ENCODE results near the gene SCN7A. TPM values are rescaled to one million over a fixed set of nuclear protein-coding genes. Genes with fewer than 3 reads are reported as not detected.

SCN7A gene
- total RNA-seq, 1 experiment from 2014 or later, result not detected

DNA sequence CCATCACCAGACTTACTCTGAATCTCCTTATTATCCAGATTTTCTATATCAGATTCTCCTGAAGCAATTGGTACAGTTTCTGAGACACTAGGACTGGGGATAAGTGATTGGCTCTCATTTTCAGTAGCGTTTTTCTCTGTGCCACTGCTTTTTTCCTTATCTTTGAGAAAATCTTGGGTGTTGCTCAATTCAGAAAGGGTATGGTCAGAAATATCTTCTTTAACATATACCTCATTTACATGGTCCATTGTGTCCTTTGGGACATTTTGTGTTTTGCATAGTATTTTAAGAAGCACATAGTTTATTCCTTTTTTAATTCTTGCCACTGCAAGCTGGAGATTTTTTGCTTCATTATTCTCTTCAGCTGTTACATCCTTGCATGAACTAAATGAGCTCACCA is 61.7 kb downstream of the SCN7A start:
- no peak for DNase-seq (ENCODE audit: low spot score)
- BruUV-seq (replicated peaks), result no TSS peak
- ChIA-PET POLR2A (ENCODE audit: low non-redundant PET) (no interaction called here), CTCF (no interaction called here)
- H3K4me3 ChIP-seq (ENCODE audit: low read depth, low read length, poor library complexity, severe bottlenecking), result no peak overlapping the region
- no peaks in the 10 kb centered on the region for H3K4me1 ChIP-seq (ENCODE audit: insufficient read depth, low read length, poor library complexity, severe bottlenecking)
- H3K27ac ChIP-seq (ENCODE audit: low read depth, low read length, poor library complexity, severe bottlenecking), result no peak overlapping the region
- no peaks in the 10 kb centered on the region for H3K9me3 ChIP-seq (ENCODE audit: low read depth, low read length, poor library complexity, severe bottlenecking)
- no peaks in the 10 kb centered on the region for H3K36me3 ChIP-seq (ENCODE audit: insufficient read depth, low read length, poor library complexity, severe bottlenecking)
- intact Hi-C loops (cut with micrococcal nuclease; ENCODE audit: unreplicated experiment), result no loop called here
- TF ChIP-seq, protein P1, sequence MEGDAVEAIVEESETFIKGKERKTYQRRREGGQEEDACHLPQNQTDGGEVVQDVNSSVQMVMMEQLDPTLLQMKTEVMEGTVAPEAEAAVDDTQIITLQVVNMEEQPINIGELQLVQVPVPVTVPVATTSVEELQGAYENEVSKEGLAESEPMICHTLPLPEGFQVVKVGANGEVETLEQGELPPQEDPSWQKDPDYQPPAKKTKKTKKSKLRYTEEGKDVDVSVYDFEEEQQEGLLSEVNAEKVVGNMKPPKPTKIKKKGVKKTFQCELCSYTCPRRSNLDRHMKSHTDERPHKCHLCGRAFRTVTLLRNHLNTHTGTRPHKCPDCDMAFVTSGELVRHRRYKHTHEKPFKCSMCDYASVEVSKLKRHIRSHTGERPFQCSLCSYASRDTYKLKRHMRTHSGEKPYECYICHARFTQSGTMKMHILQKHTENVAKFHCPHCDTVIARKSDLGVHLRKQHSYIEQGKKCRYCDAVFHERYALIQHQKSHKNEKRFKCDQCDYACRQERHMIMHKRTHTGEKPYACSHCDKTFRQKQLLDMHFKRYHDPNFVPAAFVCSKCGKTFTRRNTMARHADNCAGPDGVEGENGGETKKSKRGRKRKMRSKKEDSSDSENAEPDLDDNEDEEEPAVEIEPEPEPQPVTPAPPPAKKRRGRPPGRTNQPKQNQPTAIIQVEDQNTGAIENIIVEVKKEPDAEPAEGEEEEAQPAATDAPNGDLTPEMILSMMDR (conservative IDR thresholded peaks at IDR 0.05; ENCODE audit: low read depth, low read length), result no peak
- TF ChIP-seq EZH2 (IDR thresholded peaks at IDR 0.05; ENCODE audit: borderline replicate concordance, low read depth, low read length, poor library complexity, severe bottlenecking), result no peak
- no peaks in the 10 kb centered on the region for H3K27me3 ChIP-seq (replicated peaks; ENCODE audit: insufficient read depth, low read depth, low read length, poor library complexity)

DNA sequence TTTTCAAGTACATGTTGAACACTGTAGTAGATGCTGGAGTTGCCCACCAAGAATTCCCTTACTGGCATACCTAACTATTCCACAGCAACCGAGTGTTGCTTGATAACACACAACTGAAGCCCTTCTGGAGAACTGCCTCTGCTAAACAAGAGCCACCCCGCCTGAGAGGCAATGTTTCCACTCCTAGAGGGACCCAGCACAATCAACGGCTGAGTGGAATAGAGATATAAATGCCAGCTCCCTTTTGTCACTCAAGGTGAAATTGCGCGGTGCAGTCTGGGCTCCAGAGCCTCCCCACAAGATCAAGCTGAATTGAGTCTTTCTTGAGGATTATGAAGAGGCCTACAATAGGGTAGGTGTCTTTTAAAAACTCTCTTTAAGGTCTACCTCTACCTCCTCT is 69.2 kb downstream of the SCN7A start:
- BruUV-seq (replicated peaks), result no TSS peak
- no peaks in the 10 kb centered on the region for H3K36me3 ChIP-seq (ENCODE audit: insufficient read depth, low read length, poor library complexity, severe bottlenecking)
- no peak overlapping the region for H3K4me3 ChIP-seq (ENCODE audit: low read depth, low read length, poor library complexity, severe bottlenecking)
- H3K27me3 ChIP-seq (replicated peaks; ENCODE audit: insufficient read depth, low read depth, low read length, poor library complexity), result no peaks in the 10 kb centered on the region
- TF ChIP-seq EZH2 (IDR thresholded peaks at IDR 0.05; ENCODE audit: borderline replicate concordance, low read depth, low read length, poor library complexity, severe bottlenecking), result no peak
- TF ChIP-seq, protein P1 (conservative IDR thresholded peaks at IDR 0.05; ENCODE audit: low read depth, low read length), result no peak
- intact Hi-C loops (cut with micrococcal nuclease; ENCODE audit: unreplicated experiment), result no loop called here
- DNase-seq (ENCODE audit: low spot score), result no peak
- no peaks in the 10 kb centered on the region for H3K9me3 ChIP-seq (ENCODE audit: low read depth, low read length, poor library complexity, severe bottlenecking)
- ChIA-PET CTCF (no interaction called here), POLR2A (ENCODE audit: low non-redundant PET) (no interaction called here)
- H3K4me1 ChIP-seq (ENCODE audit: insufficient read depth, low read length, poor library complexity, severe bottlenecking), result no peaks in the 10 kb centered on the region
- H3K27ac ChIP-seq (ENCODE audit: low read depth, low read length, poor library complexity, severe bottlenecking), result no peak overlapping the region

GRCh38 chr2:166419616-166419934 is 74.5 kb downstream of the SCN7A start:
- H3K4me3 ChIP-seq (ENCODE audit: low read depth, low read length, poor library complexity, severe bottlenecking), result no peak overlapping the region
- BruUV-seq (replicated peaks), result no TSS peak
- ChIA-PET CTCF (interaction anchor here (0.7 kb wide), 1 partner anchor 226 kb away, joined by 3 read pairs; no protein-coding TSS in a partner anchor), POLR2A (ENCODE audit: low non-redundant PET) (interaction anchor here (0.7 kb wide), 1 partner anchor 288 kb away, joined by 7 read pairs; no protein-coding TSS in a partner anchor)
- H3K9me3 ChIP-seq (ENCODE audit: low read depth, low read length, poor library complexity, severe bottlenecking), result no peaks in the 10 kb centered on the region
- no peak overlapping the region for H3K27ac ChIP-seq (ENCODE audit: low read depth, low read length, poor library complexity, severe bottlenecking)
- intact Hi-C loops (cut with micrococcal nuclease; ENCODE audit: unreplicated experiment), result loop anchor here (2.0 to 10.0 kb wide), 4 partner anchors 98 to 465 kb away; partner anchors contain the start of gene TTC21B
- TF ChIP-seq, protein P1 (conservative IDR thresholded peaks at IDR 0.05; ENCODE audit: low read depth, low read length), result peak; percentile 59
- TF ChIP-seq EZH2 (IDR thresholded peaks at IDR 0.05; ENCODE audit: borderline replicate concordance, low read depth, low read length, poor library complexity, severe bottlenecking), result no peak
- no peaks in the 10 kb centered on the region for H3K4me1 ChIP-seq (ENCODE audit: insufficient read depth, low read length, poor library complexity, severe bottlenecking)
- no peaks in the 10 kb centered on the region for H3K27me3 ChIP-seq (replicated peaks; ENCODE audit: insufficient read depth, low read depth, low read length, poor library complexity)
- H3K36me3 ChIP-seq (ENCODE audit: insufficient read depth, low read length, poor library complexity, severe bottlenecking), result no peaks in the 10 kb centered on the region
- DNase-seq (ENCODE audit: low spot score), result peak; percentile 64
